GM10847 (cell line): Measurements from ENCODE around the gene GLCCI1.

Experiments used
- POLR2A ChIP-seq: IDR thresholded peaks from 2 replicates; pipeline ENCODE4 v1.6.1; 2011; ENCODE audit not compliant: insufficient read length; ENCODE audit errors: extremely low read depth

GLCCI1 gene

DNA sequence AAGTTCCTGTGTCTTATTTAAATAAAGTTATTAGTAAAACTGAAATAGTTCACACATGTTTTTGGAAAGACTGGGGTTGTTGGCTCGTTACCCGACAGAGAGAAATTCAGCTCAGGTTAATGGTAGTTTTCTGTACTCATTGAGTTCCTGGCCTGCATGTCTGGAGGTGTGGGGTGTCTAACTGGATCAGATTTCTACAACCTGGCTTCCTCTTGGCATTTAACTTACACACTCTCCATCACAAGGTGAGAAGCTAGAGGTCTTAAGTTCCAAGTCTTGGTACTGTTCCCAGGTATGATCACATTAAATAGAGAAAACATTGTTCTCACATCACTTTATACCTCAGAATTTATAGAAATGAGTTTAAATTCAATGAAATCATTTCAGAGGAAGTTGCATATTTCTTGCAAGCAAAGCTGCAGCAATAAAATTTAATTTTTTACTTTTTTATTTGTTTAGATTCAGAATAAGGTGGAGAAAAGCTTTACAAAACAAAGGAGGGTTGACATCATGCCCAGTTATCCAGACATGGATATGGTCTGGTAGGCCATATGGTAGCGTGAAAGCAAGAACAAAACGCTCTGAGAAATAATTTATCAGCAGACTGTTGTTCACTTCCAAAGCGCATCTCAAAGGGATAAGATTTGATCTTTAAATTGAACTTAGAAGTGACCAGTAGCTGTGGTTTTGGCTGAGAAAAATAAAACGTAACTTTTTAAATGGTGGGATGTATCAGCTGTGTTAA, 120.6 kb downstream of the GLCCI1 start:
- TF ChIP-seq POLR2A, result no peak

- TF ChIP-seq POLR2A, result no peak
These were observed 123.5 kb downstream of the GLCCI1 start for GRCh38 chr7:8092140-8092539.

DNA sequence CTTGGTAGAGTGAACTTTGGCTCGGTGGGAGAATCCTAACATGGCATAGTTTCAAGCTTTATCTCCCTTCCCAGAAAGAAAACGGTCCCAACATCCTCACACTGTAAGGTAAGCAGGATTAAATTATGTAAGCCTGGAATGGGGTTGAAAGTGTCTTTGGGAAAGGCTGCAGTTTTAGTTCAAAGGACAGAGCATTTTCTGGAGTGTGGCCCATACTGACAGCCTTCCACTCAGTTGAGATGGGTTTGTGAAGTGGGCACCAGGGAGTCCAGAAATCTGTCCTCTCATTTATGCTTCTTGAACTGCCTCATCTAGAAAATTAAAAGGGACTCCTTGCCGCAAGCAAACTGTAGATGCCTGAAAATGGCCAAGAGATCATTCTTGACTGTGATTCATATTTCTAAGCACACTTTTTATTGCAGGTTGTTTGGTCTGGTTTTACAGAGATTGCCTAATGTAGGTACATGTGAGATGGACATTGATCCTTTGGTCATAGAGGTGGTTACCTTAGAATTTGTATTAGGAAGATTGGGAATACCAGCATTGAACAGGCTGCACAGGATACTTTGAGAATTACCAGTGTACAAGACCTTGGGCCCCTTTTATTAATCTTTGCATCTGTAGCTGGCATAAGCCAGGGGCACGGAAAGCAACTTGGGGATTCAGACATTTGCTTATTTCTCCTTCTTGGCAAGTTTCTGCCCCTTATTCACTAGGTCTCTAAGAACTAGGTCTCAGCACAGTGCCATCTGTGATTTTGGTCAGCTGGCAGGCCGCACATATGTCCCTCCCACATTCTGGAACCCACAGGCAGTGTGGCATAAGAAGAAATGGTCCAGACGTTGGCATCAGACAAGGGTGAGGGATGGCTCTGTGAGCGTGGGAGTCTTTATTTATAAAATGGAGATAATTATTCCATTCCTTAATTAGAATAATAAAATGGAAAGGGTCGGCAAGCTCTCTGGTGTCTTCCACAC, 125.9 kb downstream of the GLCCI1 start:
- no peak for TF ChIP-seq POLR2A

DNA sequence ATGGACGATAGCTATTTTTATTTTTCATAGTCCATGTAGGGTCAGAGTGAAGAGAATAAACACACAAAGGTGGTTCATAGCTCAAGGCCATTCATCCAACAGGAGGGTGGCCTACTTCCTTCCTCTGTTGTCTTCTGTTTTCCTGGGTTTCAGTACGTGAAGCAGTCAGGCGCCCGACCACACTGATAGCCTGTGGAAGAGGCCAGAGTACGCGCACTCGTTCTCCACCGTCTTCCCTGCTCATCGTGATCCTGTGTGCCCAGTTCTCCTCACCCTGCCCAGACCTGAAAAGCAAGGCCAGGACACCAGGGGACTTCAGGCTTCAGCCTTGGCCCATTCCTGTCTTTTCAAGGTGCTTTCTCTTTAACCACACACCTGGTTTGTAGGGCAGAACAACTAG, 134.7 kb downstream of the GLCCI1 start:
- TF ChIP-seq POLR2A, result no peak

- no peak for TF ChIP-seq POLR2A
These were observed 137.0 kb downstream of the GLCCI1 start for GRCh38 chr7:8105449-8106095.

- TF ChIP-seq POLR2A, result no peak
These were observed 140.8 kb downstream of the GLCCI1 start for GRCh38 chr7:8109196-8110022.

GRCh38 chr7:8111282-8111960, 142.8 kb downstream of the GLCCI1 start:
- TF ChIP-seq POLR2A, result no peak

DNA sequence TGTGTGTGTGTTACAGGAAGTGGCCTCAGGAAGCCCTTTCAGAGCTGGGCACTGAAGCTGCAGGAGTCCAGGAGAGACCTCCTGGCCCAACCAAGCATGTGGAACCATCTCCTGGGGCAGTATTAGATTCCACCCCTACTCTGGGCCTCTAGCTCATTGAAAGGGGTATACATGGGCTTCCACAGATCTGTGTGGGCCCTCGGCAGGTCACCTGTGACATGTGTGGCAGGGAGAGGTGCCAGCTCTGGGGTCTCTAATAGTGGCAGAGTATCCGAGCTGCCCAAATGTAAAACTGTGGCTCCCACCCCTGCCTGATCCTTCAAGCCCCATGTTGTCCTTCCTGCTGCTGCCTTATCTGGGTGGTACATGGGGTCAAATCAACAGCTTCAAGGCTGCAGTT, 144.1 kb downstream of the GLCCI1 start:
- no peak for TF ChIP-seq POLR2A

DNA sequence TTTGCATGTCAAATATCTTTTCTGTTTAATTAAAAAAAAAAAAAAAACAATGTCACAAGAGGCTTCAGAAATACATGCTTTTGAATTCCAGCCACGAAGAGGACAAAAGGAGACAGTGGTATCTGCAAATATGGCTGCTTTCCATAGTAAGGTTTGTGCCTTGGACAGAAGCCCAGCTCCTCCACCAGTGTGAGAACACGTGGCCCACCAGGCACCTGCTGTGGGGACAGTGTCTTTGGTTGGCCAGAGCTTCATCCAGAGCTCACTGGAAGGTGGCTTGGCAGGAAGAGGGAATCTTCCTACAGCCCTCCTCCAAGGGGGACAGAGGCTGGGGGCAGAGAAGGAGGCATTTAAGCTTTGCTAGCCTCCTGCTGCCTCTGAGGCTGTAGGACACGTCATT, 144.6 kb downstream of the GLCCI1 start:
- no peak for TF ChIP-seq POLR2A

DNA sequence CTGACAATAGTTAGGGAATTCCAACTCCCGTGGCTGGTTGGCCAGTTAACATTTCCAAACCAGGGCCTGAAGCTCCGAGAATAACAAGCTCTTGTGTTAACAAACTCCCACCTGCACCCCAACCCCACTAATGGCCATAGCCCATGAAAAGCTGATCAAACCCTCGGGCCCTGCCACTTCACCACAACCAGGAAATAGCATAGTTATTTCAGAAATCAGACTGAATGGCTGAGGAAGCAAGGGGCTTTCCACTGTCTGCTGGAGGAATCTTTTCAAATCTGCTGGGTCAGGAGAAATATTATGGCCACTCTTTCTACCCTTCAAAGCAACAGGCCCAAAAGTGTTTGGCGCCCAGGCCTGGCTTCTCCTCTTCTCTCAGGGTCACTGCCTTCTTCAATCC, 145.6 kb downstream of the GLCCI1 start:
- no peak for TF ChIP-seq POLR2A

GRCh38 chr7:8115547-8116402, 147.2 kb downstream of the GLCCI1 start:
- TF ChIP-seq POLR2A, result no peak

DNA sequence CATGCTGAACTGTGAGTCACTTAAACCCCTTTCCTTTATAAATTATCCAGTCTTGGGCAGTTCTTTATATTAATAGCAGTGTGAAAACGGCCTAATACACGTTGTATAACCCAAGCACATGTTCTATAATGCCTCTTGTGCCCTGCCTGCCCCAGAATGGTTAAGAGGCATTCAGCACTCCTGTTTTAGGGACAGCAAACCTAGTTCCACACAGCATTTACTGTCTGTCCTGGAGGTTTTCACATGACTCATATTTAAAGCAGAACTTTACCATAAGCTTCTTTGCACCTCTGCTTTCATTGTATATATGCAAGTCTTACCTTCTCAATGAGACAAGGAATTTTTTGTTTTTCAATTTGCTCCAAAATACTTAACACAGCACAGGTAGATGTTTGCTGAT, 148.6 kb downstream of the GLCCI1 start:
- TF ChIP-seq POLR2A, result no peak

GRCh38 chr7:8119262-8119661, 150.7 kb downstream of the GLCCI1 start:
- no peak for TF ChIP-seq POLR2A
